Neural progenitor cell (in vitro differentiated cells): ENCODE results near the gene PDE9A. TPM values are rescaled to one million over a fixed set of nuclear protein-coding genes. Genes with fewer than 3 reads are reported as not detected.

Experiments
- DNase-seq: peaks from one replicate; pipeline ENCODE4 v3.0.0-alpha.2; 2016; ENCODE audit warnings: low spot score
- H2AFZ ChIP-seq: fragments of 200-600 bp; sonication (generic); replicated peaks from 2 replicates; pipeline ENCODE4 v1.6.1; 2016; ENCODE audit warnings: antibody characterized with exemption
- H3F3A ChIP-seq: fragments of 200-600 bp; sonication (generic); 2 replicates; pipeline ENCODE4 v1.6.1; 2016; ENCODE audit warnings: antibody characterized with exemption, low read depth
- H3K27ac ChIP-seq: fragments of 200-600 bp; sonication (generic); 2 replicates; pipeline ENCODE4 v1.5.1; 2016; ENCODE audit warnings: mild to moderate bottlenecking
- H3K27me3 ChIP-seq: fragments of 200-600 bp; sonication (generic); 2 replicates; pipeline ENCODE4 v1.6.1; 2016; ENCODE audit warnings: mild to moderate bottlenecking, moderate library complexity
- H3K36me3 ChIP-seq: fragments of 200-600 bp; sonication (generic); 2 replicates; pipeline ENCODE4 v1.5.1; 2016
- H3K4me1 ChIP-seq: fragments of 200-600 bp; sonication (generic); 2 replicates; pipeline ENCODE4 v1.6.1; 2016; ENCODE audit warnings: mixed run types
- H3K4me2 ChIP-seq: fragments of 200-600 bp; sonication (generic); 2 replicates; pipeline ENCODE4 v1.6.1; 2016
- H3K4me3 ChIP-seq: fragments of 200-600 bp; sonication (generic); 2 replicates; pipeline ENCODE4 v1.5.1; 2016
- H3K79me2 ChIP-seq: fragments of 200-600 bp; sonication (generic); 2 replicates; pipeline ENCODE4 v1.6.1; 2016; ENCODE audit warnings: low read depth
- H3K9ac ChIP-seq: fragments of 200-600 bp; sonication (generic); 2 replicates; pipeline ENCODE4 v1.6.1; 2016
- H3K9me3 ChIP-seq: fragments of 200-600 bp; sonication (generic); 2 replicates; pipeline ENCODE4 v1.5.1; 2016; ENCODE audit warnings: low read depth
- H4K20me1 ChIP-seq: fragments of 200-600 bp; sonication (generic); 2 replicates; pipeline ENCODE4 v1.6.1; 2016; ENCODE audit warnings: low read depth
- H3K27ac Mint-ChIP-seq: 3 replicates; pipeline ENCODE4 v1.8.0; 2021; ENCODE audit warnings: mixed read lengths
- H3K27me3 Mint-ChIP-seq: 2 replicates; pipeline ENCODE4 v1.8.0; 2022; ENCODE audit warnings: low read depth, mild to moderate bottlenecking, inconsistent platforms, moderate library complexity, mixed read lengths; ENCODE audit not compliant: insufficient read depth
- H3K36me3 Mint-ChIP-seq: 3 replicates; pipeline ENCODE4 v1.8.0; 2021; ENCODE audit warnings: mixed read lengths
- H3K4me1 Mint-ChIP-seq: 3 replicates; pipeline ENCODE4 v1.8.0; 2021; ENCODE audit warnings: mixed read lengths
- H3K4me3 Mint-ChIP-seq: 3 replicates; pipeline ENCODE4 v1.8.0; 2021; ENCODE audit warnings: mild to moderate bottlenecking, moderate library complexity, mixed read lengths
- H3K9me3 Mint-ChIP-seq: 3 replicates; pipeline ENCODE4 v1.8.0; 2020; ENCODE audit warnings: mixed read lengths
- EZH2 ChIP-seq: fragments of 200-600 bp; sonication (generic); IDR thresholded peaks from 2 replicates; pipeline ENCODE4 v1.6.1; 2017; ENCODE audit warnings: antibody characterized with exemption, mild to moderate bottlenecking, moderate library complexity
- EZH2phosphoT487 ChIP-seq: fragments of 200-600 bp; sonication (generic); IDR thresholded peaks from 2 replicates; pipeline ENCODE4 v1.6.1; 2017; ENCODE audit warnings: antibody characterized with exemption
- total RNA-seq: library from RNA; depleted of rRNA; stranded (reverse); fragments of >200 nt; gene quantifications from 2 replicates; pipeline ENCODE4 v1.2.3, GENCODE V29; 2015; ENCODE audit warnings: low replicate concordance
- TF ChIP-seq, protein P1 (sequence below): fragments of 200-600 bp; sonication (generic); IDR thresholded peaks from 2 replicates; pipeline ENCODE4 v1.5.1; 2017; ENCODE audit warnings: antibody characterized with exemption, mild to moderate bottlenecking

Gene PDE9A
- total RNA-seq, 1 donor from 2014 or later: 41.0 TPM

DNA sequence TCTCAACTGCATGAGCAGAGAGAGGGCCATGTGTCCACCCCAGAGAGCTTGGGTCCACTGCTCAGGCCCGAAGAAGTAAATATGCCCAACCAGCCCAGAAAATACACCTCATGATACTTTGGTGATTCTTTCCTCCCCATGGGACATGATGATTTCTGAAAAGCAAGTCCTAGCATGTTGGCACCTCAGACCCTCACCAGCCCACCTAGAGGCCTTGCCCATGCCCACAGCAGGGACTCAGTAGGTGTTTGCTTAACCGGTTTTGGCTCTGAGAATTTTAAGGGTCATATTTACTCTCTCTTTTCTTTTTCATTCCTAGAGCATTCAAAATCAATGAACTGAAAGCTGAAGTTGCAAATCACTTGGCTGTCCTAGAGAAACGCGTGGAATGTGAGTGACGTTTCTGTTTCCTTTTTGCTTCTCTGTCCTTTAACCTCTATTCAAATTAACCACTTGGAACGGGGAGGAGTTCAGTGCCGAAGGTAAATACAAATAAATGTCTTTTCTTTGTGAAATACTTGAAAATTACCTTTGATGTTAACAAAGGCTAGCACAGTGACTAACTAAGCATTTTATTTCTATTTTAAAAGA lies 79.7 kb downstream of the PDE9A start:
- Histone ChIP-seq H3K4me1 (no peaks in the 10 kb centered on the region), H3K9me3 (no peaks in the 10 kb centered on the region), H3K27me3 (no peaks in the 10 kb centered on the region), H3F3A (no peaks in the 10 kb centered on the region), H3K4me2 (no peak overlapping the region), H3K27ac (no peak overlapping the region), H3K36me3 (no peaks in the 10 kb centered on the region), H3K9ac (no peak overlapping the region), H2AFZ (no peak overlapping the region), H3K4me3 (no peak overlapping the region), H3K79me2 (no peaks in the 10 kb centered on the region), H4K20me1 (no peaks in the 10 kb centered on the region)
- no peak for DNase-seq
- Mint-ChIP-seq H3K9me3 (peaks cover 2% of the 10 kb centered on the region), H3K4me1 (peaks cover 16% of the 10 kb centered on the region), H3K27ac (no peak overlapping the region), H3K36me3 (peaks cover 23% of the 10 kb centered on the region), H3K27me3 (peaks cover 5% of the 10 kb centered on the region), H3K4me3 (no peak overlapping the region)
- TF ChIP-seq EZH2phosphoT487 (no peak), EZH2 (no peak)
- TF ChIP-seq, protein P1, sequence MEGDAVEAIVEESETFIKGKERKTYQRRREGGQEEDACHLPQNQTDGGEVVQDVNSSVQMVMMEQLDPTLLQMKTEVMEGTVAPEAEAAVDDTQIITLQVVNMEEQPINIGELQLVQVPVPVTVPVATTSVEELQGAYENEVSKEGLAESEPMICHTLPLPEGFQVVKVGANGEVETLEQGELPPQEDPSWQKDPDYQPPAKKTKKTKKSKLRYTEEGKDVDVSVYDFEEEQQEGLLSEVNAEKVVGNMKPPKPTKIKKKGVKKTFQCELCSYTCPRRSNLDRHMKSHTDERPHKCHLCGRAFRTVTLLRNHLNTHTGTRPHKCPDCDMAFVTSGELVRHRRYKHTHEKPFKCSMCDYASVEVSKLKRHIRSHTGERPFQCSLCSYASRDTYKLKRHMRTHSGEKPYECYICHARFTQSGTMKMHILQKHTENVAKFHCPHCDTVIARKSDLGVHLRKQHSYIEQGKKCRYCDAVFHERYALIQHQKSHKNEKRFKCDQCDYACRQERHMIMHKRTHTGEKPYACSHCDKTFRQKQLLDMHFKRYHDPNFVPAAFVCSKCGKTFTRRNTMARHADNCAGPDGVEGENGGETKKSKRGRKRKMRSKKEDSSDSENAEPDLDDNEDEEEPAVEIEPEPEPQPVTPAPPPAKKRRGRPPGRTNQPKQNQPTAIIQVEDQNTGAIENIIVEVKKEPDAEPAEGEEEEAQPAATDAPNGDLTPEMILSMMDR: no peak

DNA sequence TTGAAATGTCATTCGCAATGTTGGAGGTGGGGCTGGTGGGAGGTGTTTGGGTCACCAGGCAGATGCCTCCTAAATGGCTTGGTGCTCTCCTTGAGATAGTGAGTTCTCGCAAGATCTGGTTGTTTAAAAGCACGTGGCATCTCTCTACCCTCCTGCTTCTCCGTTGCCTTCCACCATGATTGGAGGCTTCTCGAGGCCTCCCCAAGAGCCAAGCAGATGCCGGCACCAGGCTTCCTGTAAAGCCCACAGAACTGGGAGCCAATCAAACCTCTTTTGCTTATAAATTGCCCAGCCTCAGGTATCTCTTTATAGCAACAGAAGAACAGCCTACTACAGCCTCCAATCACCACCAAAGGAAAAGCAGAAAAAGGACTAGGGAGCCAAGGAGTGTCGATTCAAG lies 80.5 kb downstream of the PDE9A start:
- no peak overlapping the region for H3K27ac ChIP-seq
- no peak overlapping the region for H3K4me3 Mint-ChIP-seq
- TF ChIP-seq EZH2: no peak
- TF ChIP-seq, protein P1: no peak
- no peaks in the 10 kb centered on the region for H4K20me1 ChIP-seq
- DNase-seq: no peak
- H3K4me2 ChIP-seq: no peak overlapping the region
- no peak overlapping the region for H3K4me3 ChIP-seq
- H3K4me1 Mint-ChIP-seq: peaks cover 20% of the 10 kb centered on the region
- no peak overlapping the region for H3K9ac ChIP-seq
- no peaks in the 10 kb centered on the region for H3K36me3 ChIP-seq
- no peak overlapping the region for H2AFZ ChIP-seq
- no peaks in the 10 kb centered on the region for H3F3A ChIP-seq
- H3K27me3 ChIP-seq: no peaks in the 10 kb centered on the region
- peaks cover 2% of the 10 kb centered on the region for H3K27me3 Mint-ChIP-seq
- no peaks in the 10 kb centered on the region for H3K4me1 ChIP-seq
- peaks cover 23% of the 10 kb centered on the region for H3K36me3 Mint-ChIP-seq
- peaks cover 2% of the 10 kb centered on the region for H3K9me3 Mint-ChIP-seq
- H3K79me2 ChIP-seq: no peaks in the 10 kb centered on the region
- H3K27ac Mint-ChIP-seq: no peak overlapping the region
- H3K9me3 ChIP-seq: no peaks in the 10 kb centered on the region

DNA sequence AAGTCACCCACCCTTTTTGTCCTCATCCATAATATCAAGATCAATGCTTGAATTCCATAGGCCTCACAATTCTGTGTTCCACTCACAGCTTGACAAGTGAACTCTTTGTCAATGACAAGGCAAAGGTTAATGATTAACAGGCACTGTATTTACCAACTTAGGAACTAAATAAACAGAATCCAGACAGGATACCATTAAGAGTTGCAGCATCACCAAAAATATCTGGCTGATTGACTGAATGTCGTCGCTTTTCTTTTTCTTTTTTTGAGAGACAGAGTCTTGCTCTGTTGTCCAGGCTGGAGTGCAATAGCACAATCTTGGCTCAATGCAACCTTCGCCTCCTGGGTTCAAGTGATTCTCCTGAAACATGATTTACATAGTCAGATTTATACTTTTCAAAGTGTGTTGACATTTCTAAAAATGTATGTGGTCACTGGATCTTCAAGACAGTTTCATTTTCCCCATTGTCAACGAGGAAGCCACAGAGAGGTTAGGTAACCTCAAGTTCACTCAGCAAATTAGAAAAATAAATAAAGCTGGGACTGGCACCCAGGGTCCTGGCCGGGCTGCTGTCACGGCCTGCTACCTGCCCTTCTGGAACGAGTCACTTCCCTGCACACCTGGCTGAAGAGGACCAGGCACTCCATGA lies 81.0 kb downstream of the PDE9A start:
- no peaks in the 10 kb centered on the region for H3F3A ChIP-seq
- no peak overlapping the region for H2AFZ ChIP-seq
- H3K36me3 ChIP-seq: no peaks in the 10 kb centered on the region
- Mint-ChIP-seq H3K27ac (no peak overlapping the region), H3K27me3 (peaks cover 2% of the 10 kb centered on the region), H3K9me3 (no peaks in the 10 kb centered on the region), H3K36me3 (peaks cover 23% of the 10 kb centered on the region), H3K4me1 (peaks cover 22% of the 10 kb centered on the region), H3K4me3 (no peak overlapping the region)
- H3K4me2 ChIP-seq: no peak overlapping the region
- H3K79me2 ChIP-seq: no peaks in the 10 kb centered on the region
- no peak overlapping the region for H3K4me3 ChIP-seq
- H3K27ac ChIP-seq: no peak overlapping the region
- TF ChIP-seq, protein P1: no peak
- TF ChIP-seq EZH2 (no peak), EZH2phosphoT487 (no peak)
- no peak for DNase-seq
- no peaks in the 10 kb centered on the region for H3K4me1 ChIP-seq
- H3K27me3 ChIP-seq: no peaks in the 10 kb centered on the region
- no peaks in the 10 kb centered on the region for H3K9me3 ChIP-seq
- no peaks in the 10 kb centered on the region for H4K20me1 ChIP-seq
- no peak overlapping the region for H3K9ac ChIP-seq
